OCI-LY3 (cell line): Measurements from ENCODE around the gene LPCAT3.

Source experiments
- CTCF ChIP-seq: fragments of 200-600, 300-600 bp; sonication (generic); IDR thresholded peaks from 2 replicates; pipeline ENCODE4 v1.5.1; 2014; ENCODE audit warnings: antibody characterized with exemption, low read length, low read depth
- EZH2phosphoT487 ChIP-seq: fragments of 200-600 bp; shearing (Covaris generic); IDR thresholded peaks from 2 replicates; pipeline ENCODE4 v1.6.1; 2018; ENCODE audit warnings: antibody characterized with exemption, mixed run types, low read depth

- no peak for TF ChIP-seq CTCF
- TF ChIP-seq EZH2phosphoT487 = no peak
These were observed 366 bp downstream of the LPCAT3 start for GRCh38 chr12:7017870-7018349.
